Measurements from ENCODE around the gene ELF4.
"Not testable (repeated sequence)": the region's sequence is repeated elsewhere in the genome, so short reads cannot be mapped to it uniquely, and the experiment has no call there.

Gene ELF4

GRCh38 chrX:130110379-130111219 is at the start of gene ELF4:
ELF4 (minus strand) TSS chrX:130110497; CDS start chrX:130081330, 29,167 bp downstream.
- DNase-seq (ENCODE audit: low read depth in 2 of 2): no peak

GRCh38 chrX:130159776-130160175 is 49.5 kb upstream of the ELF4 start:
- DNase-seq (ENCODE audit: low read depth in 2 of 2): no peak

GRCh38 chrX:130158311-130158710 is 48.0 kb upstream of the ELF4 start:
- DNase-seq (ENCODE audit: low read depth in 2 of 2): no peak

GRCh38 chrX:130155564-130155963 is 45.3 kb upstream of the ELF4 start:
- DNase-seq (ENCODE audit: low read depth in 2 of 2): no peak

DNA sequence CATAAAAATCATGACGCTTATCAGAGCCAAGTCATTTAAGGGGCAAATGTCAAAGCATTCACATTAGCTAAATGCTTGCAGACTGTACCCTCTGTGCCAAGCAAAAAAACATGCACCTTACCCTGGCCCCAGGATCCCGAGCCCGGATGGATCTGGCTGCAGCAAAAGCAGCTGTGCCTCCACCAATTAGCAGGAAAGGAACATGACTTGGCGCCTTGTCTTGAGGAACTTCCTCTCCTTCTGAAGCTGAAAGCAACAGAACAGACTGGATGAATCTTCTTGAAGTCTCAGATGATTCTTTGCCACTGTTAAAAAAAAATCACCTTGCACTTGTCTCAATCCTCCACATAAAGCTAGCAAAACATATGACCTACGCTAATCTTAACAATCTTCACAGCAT is 37.3 kb upstream of the ELF4 start:
- DNase-seq (ENCODE audit: low read depth in 2 of 2): no peak

GRCh38 chrX:130145123-130145522 is 34.8 kb upstream of the ELF4 start:
- DNase-seq (ENCODE audit: low read depth in 2 of 2): no peak

- no peak for DNase-seq (ENCODE audit: low read depth in 2 of 2)
Measured at GRCh38 chrX:130144509-130144908, 34.2 kb upstream of the ELF4 start.

- DNase-seq (ENCODE audit: low read depth in 2 of 2): no peak
Measured at GRCh38 chrX:130139474-130140201, 29.3 kb upstream of the ELF4 start.

- DNase-seq (ENCODE audit: low read depth in 2 of 2): no peak
Measured at GRCh38 chrX:130136961-130137360, 26.7 kb upstream of the ELF4 start.

GRCh38 chrX:130136496-130136895 is 26.2 kb upstream of the ELF4 start:
- DNase-seq (ENCODE audit: low read depth in 2 of 2): no peak

- no peak for DNase-seq (ENCODE audit: low read depth in 2 of 2)
Measured at GRCh38 chrX:130130990-130131389, 20.7 kb upstream of the ELF4 start.

DNA sequence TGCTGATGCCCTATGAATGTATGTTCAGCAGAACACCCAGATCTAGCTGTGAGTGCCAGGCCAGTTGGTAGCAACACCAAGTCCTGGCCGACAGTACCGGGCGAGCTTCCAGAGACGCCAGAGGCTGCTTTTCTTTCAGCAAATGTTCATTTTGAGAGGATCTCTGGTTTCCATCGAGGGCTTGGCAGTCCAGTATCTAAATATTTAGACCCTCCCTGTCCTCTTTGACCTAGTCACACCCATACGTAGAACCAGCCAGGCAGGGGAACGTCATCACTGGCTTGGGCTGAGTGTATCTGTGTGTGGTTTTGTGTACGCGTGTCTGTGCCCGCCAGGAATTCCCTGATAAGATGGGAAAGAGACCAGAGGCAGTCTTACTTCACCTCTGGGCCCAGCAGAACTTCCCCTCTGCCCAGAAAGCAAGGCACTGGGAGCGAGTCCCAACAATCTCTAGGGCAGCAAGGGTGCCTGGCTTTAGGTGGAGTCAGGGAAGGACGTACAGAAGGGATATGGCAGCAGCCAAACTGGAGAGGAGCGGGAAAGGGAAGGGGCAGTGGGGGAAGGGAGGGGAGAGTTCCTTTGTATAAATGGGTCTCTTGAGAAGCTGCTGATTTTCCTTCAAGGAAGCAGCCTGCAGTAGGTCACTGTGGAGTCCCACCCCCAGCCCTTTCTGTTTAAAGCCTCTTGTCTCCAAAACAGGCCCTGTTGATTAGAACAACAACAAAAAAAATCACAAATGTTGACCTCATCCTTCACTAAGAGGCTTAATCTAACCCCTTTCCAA is 15.0 kb upstream of the ELF4 start:
- no peak for DNase-seq (ENCODE audit: low read depth in 2 of 2)

DNA sequence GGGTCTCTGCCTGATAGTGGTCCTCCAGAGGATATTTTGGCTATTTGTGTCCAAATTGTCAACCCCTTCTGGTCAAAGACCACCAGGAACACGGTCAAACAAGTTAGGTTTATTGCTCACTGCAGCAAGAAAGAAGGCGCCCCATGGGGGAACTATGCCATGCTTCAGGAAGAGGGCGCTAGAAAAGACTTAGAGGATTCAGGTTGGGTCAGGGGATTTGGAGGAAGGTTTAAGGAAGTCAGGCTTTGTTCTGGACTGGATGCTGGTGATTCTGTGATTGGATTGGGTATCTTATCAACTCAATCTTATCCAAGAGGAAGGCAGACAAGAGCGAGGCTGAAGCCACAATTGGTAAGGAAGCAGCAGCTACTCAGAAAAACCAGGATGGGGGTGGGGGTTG is 14.3 kb upstream of the ELF4 start:
- DNase-seq (ENCODE audit: low read depth in 2 of 2): no peak

DNA sequence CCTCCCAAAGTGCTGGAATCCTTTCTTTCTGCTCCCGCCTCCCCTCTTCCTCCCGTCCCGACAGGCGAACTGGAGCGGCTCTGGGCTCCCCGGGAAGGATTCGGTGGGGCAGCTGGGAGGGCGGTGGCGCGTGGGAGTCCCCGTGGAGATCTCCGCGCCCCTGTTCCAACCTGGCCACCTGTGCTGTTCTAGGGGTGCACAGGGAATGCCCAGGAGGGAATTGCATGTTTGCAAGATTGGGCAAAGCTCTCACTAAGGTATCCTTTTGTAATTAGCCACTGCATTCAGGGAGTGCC is 11.2 kb upstream of the ELF4 start:
- no peak for DNase-seq (ENCODE audit: low read depth in 2 of 2)

GRCh38 chrX:130120746-130121504 is 10.6 kb upstream of the ELF4 start:
- peak; percentile 42 to 49 for DNase-seq (ENCODE audit: low read depth in 2 of 2)

DNA sequence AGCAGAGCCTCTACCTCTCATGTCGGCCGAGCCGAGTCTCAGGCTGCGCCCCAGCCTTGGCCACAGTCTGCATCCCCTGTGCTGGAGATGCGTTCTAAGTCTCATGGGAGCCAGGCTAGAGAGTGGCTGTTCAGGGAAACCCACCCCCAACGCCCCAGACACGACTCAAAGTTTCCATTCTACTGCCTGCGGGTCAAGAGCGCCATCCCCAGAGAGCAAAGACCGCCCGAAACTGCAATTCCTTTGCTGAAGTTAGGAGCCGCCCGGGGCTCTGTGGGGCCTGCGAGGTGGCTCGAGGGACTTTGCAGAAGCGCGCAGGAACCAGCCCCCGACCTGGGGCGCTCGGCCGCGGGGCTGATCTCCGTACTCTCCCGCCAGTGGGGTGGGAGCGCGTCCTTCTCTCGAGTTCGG is 10.0 kb upstream of the ELF4 start:
- DNase-seq (ENCODE audit: low read depth in 2 of 2): no peak

- no peak for DNase-seq (ENCODE audit: low read depth in 2 of 2)
Measured at GRCh38 chrX:130119312-130119898, 9.1 kb upstream of the ELF4 start.

GRCh38 chrX:130118441-130119311 is 8.4 kb upstream of the ELF4 start:
- no peak for DNase-seq (ENCODE audit: low read depth in 2 of 2)

DNA sequence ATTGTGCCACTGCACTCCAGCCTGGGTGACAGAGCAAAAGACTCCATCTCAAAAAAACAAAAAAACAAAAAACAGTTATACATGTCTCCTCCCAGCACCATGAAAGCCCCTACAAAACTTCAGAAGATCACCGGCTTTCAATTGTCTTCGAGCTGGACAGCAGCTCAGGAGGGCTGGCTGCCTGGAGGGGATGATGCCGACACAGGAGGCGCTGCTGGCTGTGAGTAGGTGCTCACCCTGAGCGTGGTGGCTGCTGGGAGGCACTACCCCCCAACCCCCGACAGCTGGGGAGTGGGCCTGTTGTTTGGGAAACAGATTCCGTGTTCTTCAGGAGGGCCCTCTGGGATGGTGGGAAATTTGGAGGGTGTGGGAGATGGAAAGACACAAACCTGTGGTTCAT is 6.9 kb upstream of the ELF4 start:
- DNase-seq (ENCODE audit: low read depth in 2 of 2): no peak

- DNase-seq (ENCODE audit: low read depth in 2 of 2): not testable (repeated sequence)
Measured at GRCh38 chrX:130115119-130115885, 5.0 kb upstream of the ELF4 start.

Data from stimulated activated CD4-positive, alpha-beta T cell treated with anti-CD3 and anti-CD28 coated beads, Interleukin-4, amount 100 ng/mL, for 48 hours (primary cell).